ENCODE measurements around the gene ART4.

ART4 gene

GRCh38 chr12:14810167-14810952 lies 33.0 kb downstream of the ART4 start:
- no peak for DNase-seq (ENCODE audit: low read depth)

DNA sequence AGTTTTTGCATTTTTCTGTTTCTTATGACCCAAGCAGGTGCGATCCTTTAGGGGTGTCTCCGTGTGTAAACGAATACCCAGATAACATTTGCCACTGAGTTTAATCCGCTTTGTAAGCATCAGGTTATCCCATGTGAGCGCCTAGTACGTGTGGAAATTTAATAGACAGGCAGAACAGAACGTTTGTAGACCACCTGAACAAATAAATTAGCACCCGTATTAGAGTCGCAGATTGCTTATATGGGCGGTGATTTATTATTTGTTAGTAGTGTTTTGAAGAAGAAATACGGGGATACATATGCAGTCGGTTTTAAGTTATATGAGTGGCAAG lies 39.5 kb downstream of the ART4 start:
- DNase-seq (ENCODE audit: low read depth): no peak

- peak; percentile 77 for DNase-seq (ENCODE audit: low read depth)
Measured at GRCh38 chr12:14803011-14803829, 40.1 kb downstream of the ART4 start, which contains the start of the genes C12orf60 and WBP11. Gene C12orf60 (plus strand): TSS chr12:14803670. CDS start chr12:14822936, 19,266 bp downstream. Gene WBP11 (minus strand): TSS chr12:14803478. CDS start chr12:14801383, 2,095 bp downstream.

- no peak for DNase-seq (ENCODE audit: low read depth)
Measured at GRCh38 chr12:14802721-14803010, 40.7 kb downstream of the ART4 start.

DNA sequence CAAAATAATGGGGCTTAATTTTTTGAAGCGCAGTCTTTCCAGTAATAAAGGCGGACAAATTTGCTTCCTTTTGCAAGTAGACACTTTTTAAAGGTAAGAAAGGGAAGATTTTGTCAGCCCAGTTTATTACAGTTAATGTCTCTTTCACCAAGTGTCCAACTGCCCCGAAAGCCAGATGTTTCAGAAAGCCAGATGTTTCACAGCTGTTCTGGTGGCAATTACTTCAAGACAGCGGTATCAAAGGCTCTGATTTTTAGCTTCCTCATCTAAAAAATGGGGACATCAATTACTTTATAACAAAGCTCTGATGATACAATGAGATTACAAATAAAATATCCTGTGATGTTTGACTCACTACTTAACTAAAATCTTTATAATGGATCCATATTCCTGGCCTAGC lies 41.1 kb downstream of the ART4 start:
- no peak for DNase-seq (ENCODE audit: low read depth)

DNA sequence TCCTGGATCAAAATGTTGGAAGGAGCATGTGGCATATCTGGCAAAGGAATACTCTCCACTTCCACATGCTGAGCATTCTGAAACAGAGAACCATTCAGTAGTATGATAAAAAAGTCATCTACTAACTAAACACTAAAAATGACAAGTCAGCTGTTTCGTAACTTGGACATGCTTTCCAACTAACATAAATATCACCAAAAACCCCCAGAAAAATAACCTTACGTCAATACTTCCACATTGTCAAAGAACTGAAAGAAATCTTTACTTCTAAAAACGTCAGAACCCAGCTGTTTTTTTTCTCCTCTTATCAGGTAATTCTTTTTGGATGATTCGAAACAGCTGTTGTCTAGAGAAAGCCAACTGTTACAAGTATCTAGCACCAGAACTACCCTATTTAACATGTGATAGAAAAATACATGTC lies 48.3 kb downstream of the ART4 start:
- DNase-seq (ENCODE audit: low read depth): no peak

DNA sequence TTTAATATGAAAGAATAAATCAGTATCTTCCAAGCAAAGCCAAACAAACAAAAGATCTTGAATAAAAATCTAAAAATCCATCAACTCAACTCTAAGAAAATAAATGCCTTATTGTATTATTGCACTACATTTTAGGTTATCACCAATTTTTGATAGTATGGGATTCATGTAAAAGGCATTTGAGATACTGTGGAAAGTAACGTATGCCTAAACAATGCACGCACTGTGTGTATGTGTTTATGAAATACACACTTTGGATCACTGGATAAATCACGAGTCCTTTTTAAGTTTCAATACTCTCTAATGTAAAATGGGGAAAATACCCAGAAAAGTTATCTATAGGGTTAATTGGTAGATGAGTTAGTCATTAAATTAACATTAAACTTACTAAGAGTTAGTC lies 57.8 kb downstream of the ART4 start:
- no peak for DNase-seq (ENCODE audit: low read depth)

DNA sequence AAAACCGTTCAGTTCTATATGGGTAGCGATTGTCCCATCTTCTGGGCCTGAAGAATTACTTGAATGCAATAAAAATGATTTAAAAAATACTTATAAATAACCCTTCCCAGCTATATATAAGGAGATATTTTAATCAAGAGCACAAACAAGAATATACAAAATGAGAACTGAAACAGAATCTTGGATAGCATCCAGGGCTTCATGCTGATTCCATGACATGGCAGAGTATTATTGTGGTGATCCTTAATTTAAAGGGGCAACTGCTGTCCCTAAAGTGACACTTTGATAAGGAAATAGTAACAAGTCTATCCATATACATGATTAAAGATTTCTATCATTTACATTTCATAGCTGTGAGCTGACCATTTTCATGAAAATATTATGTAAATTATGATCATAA lies 58.9 kb downstream of the ART4 start:
- no peak for DNase-seq (ENCODE audit: low read depth)

- no peak for DNase-seq (ENCODE audit: low read depth)
Measured at GRCh38 chr12:14782756-14783155, 60.6 kb downstream of the ART4 start.

- DNase-seq (ENCODE audit: low read depth): no peak
Measured at GRCh38 chr12:14781563-14781962, 61.8 kb downstream of the ART4 start.

DNA sequence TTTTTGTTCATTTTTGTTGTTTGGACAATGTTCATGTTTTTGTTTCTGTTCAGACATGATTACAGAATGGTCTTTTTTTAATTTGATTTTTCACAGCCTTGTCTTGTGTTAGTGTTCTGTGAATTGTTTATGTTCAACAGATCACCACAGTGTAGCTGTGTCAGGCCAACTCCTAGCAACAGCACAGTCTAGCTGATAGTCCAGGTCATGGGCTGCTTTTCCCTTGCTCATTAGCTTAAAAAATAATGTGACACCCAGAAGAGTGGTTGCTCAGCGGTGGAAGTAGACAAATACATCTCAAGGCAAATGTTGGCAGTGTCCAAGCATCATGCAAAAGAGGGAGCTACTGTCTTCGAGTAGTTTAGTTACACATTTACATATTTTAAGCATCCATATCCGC lies 62.5 kb downstream of the ART4 start:
- no peak for DNase-seq (ENCODE audit: low read depth)

GRCh38 chr12:14779834-14780233 lies 63.5 kb downstream of the ART4 start:
- no peak for DNase-seq (ENCODE audit: low read depth)

DNA sequence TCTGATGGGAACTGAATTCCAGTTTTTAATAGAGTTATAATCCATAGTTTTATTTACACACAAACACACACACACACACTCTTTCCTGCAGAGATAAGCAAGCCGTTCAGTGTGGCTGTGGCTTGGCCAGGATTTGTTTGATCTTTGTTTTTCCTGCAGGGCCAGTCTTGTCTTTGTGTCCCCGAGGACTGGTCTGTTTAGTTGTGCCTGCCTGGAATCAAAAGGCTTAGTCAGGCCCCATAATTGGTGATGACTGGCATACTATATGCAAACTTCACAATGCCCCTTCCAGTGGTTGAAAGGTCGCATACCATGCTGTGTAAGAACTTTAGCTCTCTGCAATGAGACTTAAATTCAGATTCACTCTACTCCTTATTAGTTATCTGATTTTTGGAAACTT lies 66.1 kb downstream of the ART4 start:
- DNase-seq (ENCODE audit: low read depth): no peak

GRCh38 chr12:14776236-14776961 lies 66.9 kb downstream of the ART4 start:
- no peak for DNase-seq (ENCODE audit: low read depth)

- DNase-seq (ENCODE audit: low read depth): no peak
Measured at GRCh38 chr12:14775636-14775980, 67.7 kb downstream of the ART4 start.

All from activated T-cell treated with anti-CD3 and anti-CD28 coated beads for 48 hours (primary cell).